Stimulated activated CD4-positive, alpha-beta T cell treated with anti-CD3 and anti-CD28 coated beads, Interleukin-15, amount 100 ng/mL, for 48 hours (primary cell): ENCODE measurements around the gene ERH.
"Not testable (repeated sequence)": the region's sequence is repeated elsewhere in the genome, so short reads cannot be mapped to it uniquely, and the experiment has no call there.

Experiments used
- DNase-seq, 2 donors: peaks; one replicate each; pipeline ENCODE4 v3.0.0-alpha.2; 2020; ENCODE audit warnings: low read depth in 2 of 2

The ERH gene

DNA sequence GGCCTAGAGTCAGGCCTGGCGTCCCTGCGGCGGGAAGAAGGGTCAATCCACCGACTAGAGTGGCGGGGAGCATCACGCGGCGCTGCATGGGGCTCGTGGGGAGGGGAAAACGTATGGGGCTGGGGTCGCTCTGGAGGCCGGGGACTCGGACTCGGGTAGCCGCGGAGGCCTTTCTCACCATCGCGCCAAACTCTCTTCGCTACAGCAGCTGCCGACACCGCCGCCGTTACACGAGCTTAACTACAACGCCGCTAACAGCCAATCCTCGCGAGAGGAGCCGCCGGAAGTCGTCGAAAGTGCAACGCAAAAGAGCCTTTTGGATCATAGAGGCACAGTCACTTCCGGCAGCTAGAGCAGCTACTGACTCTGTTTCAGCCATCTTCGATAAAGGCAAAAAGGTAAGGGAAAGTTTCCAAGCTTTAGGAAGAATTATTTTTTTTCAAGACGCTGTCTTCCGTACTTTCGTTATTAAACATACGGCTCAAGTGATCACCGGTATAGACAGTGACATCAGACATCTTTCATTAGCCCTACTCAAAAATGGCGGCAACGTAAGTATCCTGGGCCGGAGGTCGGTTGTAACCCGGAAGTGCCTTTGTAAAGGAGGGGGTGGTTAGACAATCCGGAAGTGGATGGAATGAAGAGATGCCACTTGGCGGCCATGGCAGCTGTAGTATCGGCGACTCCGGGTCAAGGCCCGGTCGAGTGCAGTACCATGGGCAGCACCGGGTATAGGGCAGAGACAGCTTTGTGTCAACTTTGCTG lies at the start of gene ERH, which contains the start of gene SLC39A9:
ERH (minus strand) TSS at position 247 of the 765 bp plus-strand sequence; CDS start at position 181, 66 bp downstream.
SLC39A9 (plus strand) TSS at position 640 of the 765 bp plus-strand sequence. CDS start 678 bp downstream, outside the sequence.
- peak; percentile 89 for DNase-seq

DNA sequence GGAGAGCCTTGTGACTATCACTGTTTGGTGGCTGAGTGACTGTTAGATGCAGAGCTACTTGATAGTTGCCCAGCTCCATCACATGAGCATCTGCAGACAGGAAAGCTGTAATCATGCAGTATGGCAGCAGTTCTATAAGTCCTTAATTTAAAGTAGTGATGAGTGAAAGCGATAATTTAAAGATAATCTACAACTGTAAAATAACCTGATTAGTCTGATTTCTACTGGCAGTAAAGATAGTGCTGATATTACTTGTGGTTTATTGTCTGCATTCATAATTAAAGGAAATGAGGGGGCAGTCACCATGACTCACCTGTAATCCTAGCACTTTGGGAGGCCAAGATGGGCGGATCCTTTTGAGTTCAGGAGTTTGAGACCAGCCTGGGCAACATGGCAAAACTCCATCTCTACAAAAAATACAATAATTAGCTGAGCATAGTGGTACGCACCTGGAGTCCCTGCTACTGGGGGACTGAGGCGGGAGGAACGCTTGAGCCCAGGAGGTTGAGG lies 45.3 kb upstream of the ERH start:
- DNase-seq: no peak

DNA sequence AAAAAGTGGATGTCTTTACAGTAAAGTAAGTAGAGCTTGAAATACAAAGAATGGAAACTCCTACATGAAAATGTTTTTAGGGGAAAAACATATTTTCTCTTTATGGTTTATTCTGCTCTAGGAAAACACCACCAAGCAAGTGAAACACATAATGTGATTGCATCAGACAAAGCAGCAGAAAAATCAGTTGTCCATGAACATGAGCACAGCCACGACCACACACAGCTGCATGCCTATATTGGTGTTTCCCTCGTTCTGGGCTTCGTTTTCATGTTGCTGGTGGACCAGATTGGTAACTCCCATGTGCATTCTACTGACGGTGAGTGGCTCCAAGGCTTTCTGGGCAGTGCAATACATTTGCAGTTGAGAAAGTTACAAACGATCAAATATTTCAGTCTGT lies 43.8 kb upstream of the ERH start:
- DNase-seq: no peak

DNA sequence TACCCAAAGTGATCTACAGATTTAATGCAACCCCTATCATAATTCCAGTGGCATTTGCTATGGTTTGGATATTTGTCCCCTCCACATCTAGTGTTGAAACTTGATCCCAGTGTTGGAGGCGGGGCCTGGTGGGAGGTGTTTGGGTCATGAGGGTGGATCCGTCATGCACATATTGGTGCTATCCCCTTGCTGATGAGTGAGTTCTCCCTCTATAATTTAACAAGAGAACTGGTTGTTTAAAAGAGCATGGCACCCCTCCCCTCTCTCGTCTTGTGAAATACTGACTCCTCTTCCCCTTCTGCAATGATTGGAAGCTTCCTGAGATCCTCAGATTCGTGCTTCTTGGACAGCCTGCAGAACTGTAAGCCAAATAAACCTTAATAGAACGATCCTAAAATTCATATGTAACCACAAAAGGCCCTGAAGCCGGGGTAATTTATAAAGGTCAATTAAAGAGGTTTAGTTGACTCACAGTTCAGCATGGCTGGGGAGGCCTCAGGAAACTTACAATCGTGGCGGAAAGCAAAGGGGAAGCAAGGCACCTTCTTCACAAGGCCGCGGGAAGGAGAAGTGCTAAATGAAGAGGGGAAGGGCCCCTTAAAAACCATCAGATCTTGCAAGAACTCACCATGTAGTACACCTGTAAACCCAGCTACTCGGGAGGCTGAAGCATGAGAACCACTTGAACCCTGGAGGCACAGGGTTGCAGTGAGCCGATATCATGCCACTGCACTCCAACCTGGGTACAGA lies 41.6 kb upstream of the ERH start:
- DNase-seq: no peak

DNA sequence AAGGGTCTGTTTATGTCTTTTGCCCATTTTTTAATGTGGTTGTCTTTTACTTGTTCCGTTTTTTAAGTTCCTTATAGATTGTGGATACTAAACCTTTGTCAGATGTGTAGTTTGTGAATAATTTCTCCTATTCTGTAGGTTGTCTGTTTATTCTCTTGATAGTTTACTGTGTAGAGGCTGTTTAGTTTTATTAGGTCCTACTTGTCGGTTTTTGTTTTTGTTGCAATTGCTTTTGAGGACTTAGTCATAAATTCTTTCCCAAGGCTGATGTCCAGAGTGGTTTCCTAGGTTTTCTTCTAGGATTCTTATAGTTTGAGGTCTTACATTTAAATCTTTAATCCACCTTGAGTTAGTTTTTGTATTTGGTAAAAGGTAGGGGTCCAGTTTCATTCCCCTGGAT lies 34.3 kb upstream of the ERH start:
- DNase-seq: no peak

DNA sequence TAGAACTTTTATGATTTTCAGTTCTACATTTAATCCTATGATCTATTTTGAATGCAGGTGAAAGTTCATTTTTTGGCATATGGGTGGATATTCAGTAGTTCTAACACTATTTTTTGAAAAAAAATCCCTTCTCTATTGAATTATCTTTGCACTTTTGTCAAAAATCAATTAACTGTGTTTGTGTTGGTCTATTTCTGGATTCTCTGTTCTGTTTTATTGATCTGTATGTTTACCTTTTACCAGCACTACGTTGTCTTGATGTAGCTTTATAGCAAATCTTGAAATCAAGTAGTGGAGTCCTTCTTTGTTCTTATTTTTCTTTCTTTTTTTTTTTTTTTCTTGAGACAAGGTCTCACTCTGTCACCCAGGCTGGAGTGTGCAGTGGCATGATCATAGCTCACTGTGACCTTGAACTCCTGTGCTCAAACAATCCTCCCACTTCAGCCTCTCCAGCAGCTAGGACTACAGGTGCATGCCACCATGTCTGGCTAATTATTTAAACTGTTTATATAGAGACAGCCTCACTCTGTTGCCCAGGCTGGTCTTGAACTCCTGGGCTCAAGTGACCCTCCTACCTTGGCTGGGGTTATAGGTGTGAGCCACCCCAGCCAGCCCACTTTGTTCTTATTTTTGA lies 32.3 kb upstream of the ERH start:
- no peak for DNase-seq

DNA sequence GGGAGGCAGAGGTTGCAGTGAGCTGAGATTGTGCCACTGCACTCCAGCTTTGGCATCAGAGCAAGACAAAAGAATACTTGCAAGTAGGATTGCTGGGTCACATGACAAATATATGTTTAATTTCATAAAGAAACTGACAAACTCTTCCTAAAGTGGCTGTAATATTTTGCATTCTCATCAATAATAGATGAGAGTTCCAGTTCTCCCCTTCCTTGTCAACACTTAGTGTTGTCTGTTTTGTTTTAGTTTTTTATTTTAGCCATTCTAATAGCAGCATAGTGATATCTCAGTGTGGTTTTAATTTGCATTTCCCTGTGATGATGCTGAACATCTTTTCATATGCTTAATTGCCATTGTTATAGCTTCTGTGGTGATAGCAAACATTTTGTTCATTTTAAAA lies 31.5 kb upstream of the ERH start:
- no peak for DNase-seq

DNA sequence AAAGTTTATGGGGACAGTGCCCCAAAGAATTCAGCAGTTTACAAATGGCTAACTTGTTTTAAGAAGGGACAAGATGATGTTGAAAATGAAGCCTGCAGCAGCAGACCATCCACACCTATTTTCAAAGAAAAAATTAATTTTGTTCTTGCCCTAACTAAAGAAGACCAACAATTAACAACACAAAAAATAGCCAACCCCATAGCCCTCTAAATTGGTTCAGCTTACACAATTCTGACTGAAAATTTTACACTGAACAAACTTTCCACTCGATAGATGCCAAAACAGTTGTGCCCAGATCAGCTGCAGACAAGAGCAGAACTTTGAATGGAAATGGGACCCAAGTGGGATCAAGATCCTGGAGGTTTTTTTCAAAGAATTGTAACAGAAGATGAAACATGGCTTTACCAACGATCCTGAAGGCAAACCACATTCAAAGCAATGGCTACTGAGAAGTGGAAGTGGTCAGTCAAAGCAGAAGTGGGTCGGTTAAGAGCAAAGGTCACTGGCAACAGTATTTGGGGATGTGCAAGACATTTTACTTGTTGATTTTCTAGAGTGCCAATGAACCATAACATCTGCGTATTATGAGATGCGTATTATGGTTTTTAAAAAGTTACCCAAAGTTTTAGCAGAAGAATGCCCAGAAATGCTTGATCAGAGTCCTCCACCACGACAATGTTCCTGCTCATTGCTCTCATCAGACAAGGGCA lies 30.3 kb upstream of the ERH start:
- no peak for DNase-seq

DNA sequence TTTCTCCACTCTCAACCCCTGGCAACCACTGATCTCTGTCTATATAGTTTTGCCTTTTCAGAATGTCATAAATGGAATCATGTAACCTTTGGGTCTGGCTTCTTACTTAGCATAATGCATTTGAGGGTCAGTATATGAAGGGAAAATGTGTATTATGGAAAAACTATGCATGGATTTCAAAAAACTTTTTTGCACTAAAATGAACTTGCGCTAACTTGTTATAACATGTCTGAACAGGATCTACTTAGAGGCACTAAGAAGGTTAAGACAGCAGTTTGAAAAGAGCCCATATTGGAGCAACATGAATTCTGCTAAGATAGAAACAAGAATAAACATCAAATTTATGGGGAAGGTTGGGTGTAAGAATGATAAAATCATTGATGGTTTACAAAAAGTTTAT lies 29.5 kb upstream of the ERH start:
- no peak for DNase-seq

DNA sequence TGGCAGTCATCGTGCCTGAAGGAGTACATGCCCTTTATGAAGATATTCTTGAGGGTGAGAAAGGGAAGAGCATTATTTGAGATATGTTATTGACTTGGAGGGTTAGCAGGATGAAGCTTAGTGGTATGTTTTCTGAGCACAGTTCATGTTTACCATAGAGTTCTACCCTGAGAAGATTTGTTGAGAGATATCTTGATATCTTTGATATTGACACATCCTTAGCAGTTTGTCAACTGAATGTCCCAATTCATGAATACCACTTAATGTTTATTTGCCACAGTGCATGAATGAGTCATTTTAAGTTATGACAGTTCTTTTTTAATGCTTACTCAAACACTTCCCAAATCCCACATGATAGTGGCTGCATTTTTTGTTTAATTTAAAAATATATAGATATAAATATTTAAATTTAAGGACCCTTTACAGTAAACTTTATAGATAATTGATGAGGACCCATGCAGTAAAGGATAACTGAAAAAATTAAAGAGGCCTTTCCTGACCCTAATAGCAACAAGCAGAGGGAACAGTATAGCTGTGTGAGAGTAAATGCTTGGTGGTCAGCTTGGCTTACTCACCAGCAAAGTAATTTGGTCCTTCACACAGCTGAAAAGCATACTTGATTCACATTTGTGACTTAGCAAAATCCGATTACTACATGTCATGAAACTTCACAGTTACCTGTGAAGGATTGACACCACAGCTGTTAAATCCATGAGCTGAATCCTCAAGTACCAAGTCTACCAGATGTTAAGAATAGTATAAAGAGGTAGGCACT lies 26.2 kb upstream of the ERH start:
- no peak for DNase-seq

DNA sequence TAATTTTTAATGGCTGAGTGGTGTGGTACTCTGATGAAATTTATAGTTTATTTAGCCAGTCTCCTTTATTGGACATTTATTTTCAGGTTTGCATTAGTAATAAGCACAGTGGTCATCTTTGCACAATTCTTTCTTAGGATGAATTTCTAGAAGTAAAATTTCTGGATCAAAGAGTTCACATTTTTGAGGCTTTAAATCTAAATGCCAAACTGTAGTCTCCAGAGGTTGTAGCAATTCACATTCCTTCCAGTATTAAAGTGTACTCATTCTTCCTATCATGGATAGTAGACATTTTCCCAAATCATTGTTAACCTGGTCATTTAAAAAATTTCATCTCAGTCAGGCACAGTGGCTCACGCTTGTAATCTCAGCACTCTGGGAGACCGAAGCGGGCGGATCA lies 25.2 kb upstream of the ERH start:
- DNase-seq: no peak

DNA sequence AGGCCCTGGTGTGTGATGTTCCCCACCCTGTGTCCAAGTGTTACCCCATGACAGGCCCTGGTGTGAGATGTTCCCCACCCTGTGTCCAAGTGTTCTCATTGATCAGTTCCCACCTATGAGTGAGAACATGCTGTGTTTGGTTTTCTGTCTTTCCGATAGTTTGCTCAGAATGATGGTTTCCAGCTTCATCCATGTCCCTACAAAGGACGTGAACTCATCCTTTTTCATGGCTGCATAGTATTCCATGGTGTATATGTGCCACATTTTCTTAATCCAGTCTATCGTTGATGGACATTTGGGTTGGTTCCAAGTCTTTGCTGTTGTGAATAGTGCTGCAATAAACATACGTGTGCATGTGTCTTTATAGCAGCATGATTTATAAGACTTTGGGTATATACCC lies 18.0 kb upstream of the ERH start:
- DNase-seq: not testable (repeated sequence)

DNA sequence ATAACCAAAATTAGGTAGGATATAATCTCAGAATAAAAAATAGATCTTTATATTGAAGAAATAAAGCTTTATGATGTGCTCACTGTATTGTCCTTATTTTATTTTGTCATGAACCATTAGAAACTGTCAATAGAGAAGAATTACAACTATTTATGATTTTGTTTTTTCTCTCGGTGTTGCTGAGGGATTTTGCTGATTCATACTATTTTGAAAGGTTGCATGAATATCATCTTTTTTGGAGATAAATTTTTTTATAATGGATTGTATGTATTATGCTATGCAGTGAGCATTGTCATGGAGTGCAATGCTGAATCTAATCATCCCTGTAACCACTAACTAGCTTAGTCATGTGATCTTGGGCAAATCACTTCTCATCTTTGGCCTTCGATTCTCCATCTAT lies 15.4 kb upstream of the ERH start:
- no peak for DNase-seq

DNA sequence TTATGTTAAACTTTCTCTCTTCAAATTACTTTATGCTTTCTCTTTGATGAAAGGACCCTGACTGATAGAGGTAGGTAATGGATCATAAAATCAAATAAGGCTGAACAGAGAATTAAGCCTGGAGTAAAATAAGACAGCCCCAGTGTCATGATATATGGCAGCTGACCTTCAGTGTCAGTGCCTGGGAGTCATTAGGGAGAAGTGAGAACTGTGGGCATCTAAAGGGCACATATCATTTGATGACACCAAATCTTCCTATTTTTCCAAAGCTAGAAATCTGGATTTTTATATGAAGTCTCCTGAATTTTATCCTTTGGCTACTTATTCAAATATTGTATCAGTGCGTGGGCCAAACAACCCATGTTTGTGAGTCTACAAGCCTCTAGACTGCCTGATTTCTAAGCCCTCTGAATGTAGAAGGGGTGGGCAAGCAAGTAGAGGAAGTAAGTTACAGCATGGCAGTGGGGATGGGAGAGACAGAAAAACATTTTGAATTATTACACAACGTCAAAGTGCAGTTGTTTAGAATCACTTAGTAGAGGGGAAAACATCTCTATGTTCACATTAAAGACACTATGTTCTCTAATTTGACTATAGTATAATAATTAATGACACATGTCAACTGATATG lies 10.3 kb upstream of the ERH start:
- DNase-seq: no peak

DNA sequence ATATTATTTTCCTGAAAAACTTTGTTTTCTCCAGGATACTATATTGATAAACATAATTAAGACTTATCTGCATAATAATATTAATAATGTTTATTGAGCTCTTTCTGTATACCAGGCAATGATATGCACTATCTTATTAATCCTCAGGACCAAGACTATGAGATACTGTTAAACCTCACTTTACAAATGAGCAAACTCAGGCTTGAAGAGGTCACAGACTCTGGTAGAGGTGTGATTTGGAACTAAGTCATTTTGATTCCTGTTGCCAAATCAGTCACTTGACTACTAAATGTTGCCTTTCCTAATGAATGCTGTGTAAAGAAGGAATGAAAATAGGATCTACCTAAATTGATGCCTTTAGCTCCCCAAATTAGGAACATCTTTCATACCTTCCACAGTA lies 7.7 kb upstream of the ERH start:
- no peak for DNase-seq

DNA sequence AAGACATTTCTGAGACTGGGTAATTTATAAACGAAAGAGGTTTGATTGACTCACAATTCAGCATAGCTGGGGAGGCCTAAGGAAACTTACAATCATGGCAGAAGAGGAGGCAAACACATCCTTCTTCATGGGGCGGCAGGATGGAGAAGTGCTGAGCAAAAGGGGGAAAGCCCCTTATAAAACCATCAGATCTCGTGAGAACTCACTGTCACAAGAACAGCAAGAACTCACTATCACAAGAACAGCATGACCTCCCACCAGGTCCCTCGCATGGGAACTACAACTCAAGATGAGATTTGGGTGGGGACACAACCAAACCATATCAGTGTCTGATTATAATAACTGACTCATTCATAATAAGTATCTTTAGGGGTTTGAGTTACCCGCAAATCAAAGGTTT lies 6.8 kb upstream of the ERH start:
- DNase-seq: no peak

DNA sequence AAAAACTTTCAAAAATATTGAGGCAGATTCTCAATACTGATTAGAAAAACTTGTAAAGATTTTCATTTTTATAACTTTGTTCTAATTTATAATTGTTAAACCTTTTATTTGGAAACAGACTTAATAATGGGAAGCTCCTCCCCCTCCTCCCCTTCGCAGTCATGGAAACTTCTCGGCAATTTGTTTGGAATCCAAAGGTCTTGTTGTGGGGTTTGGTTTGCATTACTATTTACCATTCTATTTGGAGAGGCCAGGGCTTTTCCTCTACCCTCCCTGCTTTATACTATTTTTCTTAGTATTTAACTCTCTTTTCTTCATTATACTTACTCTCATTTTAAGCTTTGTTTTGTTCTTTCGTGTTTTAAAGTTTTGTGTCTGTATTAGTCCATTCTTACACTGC lies 6.4 kb upstream of the ERH start:
- no peak for DNase-seq

DNA sequence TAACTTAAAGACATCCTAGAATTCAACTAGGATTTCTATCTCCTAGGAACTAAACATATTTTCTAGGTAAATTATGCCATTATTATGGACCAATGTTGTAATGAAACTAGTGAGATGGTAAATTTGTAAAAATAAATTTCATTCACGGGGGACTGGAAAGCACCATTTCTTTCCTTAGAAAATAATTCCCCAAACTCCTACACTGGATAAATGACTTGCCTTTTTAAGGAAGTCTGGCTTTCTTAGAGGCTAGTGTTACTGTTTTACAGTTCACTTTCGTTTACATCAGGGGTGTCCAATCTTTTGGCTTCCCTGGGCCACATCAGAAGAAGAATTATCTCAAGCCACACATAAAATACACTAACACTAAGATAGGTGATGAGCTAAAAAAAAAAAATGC lies 3.7 kb upstream of the ERH start:
- no peak for DNase-seq

DNA sequence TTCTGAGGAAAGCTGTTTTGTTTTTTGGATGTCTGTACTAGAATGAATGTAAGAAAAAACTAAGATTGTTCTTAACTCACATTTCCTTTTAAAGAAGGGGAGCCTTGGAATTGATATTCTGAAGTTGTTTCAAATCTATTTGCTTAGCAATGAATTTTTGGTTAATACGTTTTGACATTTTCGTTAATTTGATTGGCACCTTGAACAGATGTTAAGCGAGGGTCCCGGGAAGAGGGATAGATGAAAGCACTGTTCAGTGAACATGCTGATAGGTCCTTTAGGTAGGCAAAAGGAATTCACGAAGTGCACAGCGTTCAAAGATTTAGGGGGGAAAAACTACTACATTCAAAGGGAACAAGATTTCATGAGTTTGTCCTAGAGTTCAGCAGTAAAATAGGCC lies 2.1 kb upstream of the ERH start:
- DNase-seq: no peak

DNA sequence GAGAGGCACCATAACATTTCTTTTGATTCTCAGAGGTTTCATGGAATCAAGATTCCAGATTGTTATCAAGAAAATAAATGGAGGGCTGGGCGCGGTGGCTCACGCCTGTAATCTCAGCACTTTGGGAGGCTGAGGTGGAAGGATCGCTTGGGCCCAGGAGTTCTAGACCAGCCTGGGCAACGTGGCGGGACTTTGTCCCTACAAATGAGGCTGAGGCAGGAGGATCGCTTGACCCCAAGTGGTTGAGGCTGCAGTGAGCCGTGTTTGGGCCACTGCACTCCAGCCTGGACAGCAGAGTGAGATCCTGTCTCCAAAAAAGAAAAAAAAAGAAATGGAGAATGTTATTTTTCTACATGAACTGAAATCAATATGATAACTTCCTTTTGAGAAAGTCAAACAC lies 1.7 kb upstream of the ERH start:
- no peak for DNase-seq

DNA sequence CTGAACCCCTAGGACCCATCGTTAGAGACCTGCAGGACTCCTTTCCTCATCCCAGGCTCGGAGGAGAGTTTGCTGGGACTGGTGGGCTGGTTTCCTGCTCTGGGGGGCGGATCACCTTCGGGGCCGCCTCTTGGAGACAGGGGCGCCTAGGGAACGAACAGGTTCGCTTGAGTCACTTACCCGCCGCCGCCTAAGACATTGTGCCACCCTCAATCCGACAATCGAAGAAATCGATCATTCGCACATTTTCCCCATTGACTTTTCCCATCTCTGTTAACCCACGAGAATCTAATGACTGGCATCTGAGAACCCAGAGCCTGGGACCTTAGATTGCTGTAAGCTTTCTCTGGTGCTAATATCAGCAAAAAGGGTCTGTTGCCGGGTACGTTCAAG lies 715 bp upstream of the ERH start:
- peak; percentile 18 to 20 for DNase-seq
